Measurements from ENCODE around the gene AP1M2. TPM values are rescaled to one million over a fixed set of nuclear protein-coding genes. Genes with fewer than 3 reads are reported as not detected.

AP1M2 gene
- total RNA-seq, 1 experiment from 2014 or later: 127 TPM

DNA sequence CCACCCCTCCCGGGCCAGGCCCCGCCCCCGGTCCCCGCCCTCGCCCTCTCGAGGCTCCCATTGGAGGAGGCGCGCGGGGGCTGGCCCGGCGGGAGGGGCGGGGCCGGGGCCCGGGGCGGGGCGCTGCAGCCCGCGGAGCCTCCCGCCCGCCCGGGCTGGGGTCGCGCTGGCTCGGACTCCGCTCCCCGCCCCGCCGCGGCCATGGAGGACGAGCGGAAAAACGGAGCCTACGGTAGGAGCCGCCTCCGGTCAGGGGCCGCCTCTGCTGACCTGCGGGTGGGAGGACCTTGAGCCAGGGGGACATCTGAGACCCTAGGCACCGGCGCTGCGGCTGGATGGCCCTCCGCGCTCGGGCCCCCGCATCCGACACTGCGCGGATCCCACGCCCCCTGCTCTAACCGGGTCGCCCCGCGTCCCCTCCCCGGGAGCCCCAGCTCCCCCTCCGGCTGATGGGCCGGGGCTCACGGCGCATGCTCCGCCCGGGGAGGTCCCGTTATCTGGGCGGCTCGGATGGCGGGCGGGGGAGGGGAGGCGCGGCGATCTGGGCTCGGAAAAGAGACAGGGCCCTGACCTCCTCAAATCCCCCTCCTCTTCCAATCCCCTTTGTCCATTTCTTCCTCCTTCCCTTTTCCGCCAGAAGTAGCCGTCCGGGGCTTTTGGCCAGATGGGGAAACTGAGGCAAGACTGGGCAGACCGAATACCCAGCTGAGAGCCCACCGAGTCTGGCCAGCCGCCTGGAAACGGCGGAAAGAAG is 15.4 kb upstream of the AP1M2 start (continued):
- TF ChIP-seq, protein P1, sequence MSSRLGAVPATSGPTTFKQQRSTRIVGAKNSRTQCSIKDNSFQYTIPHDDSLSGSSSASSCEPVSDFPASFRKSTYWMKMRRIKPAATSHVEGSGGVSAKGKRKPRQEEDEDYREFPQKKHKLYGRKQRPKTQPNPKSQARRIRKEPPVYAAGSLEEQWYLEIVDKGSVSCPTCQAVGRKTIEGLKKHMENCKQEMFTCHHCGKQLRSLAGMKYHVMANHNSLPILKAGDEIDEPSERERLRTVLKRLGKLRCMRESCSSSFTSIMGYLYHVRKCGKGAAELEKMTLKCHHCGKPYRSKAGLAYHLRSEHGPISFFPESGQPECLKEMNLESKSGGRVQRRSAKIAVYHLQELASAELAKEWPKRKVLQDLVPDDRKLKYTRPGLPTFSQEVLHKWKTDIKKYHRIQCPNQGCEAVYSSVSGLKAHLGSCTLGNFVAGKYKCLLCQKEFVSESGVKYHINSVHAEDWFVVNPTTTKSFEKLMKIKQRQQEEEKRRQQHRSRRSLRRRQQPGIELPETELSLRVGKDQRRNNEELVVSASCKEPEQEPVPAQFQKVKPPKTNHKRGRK (CRISPR knock-in tag; IDR thresholded peaks at IDR 0.05; ENCODE audit: borderline replicate concordance): no peak
- TF ChIP-seq, protein P2, sequence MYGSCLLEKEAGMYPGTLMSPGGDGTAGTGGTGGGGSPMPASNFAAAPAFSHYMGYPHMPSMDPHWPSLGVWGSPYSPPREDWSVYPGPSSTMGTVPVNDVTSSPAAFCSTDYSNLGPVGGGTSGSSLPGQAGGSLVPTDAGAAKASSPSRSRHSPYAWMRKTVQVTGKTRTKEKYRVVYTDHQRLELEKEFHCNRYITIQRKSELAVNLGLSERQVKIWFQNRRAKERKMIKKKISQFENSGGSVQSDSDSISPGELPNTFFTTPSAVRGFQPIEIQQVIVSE (CRISPR knock-in tag; IDR thresholded peaks at IDR 0.05; ENCODE audit: borderline replicate concordance): no peak
- TF ChIP-seq, protein P3, sequence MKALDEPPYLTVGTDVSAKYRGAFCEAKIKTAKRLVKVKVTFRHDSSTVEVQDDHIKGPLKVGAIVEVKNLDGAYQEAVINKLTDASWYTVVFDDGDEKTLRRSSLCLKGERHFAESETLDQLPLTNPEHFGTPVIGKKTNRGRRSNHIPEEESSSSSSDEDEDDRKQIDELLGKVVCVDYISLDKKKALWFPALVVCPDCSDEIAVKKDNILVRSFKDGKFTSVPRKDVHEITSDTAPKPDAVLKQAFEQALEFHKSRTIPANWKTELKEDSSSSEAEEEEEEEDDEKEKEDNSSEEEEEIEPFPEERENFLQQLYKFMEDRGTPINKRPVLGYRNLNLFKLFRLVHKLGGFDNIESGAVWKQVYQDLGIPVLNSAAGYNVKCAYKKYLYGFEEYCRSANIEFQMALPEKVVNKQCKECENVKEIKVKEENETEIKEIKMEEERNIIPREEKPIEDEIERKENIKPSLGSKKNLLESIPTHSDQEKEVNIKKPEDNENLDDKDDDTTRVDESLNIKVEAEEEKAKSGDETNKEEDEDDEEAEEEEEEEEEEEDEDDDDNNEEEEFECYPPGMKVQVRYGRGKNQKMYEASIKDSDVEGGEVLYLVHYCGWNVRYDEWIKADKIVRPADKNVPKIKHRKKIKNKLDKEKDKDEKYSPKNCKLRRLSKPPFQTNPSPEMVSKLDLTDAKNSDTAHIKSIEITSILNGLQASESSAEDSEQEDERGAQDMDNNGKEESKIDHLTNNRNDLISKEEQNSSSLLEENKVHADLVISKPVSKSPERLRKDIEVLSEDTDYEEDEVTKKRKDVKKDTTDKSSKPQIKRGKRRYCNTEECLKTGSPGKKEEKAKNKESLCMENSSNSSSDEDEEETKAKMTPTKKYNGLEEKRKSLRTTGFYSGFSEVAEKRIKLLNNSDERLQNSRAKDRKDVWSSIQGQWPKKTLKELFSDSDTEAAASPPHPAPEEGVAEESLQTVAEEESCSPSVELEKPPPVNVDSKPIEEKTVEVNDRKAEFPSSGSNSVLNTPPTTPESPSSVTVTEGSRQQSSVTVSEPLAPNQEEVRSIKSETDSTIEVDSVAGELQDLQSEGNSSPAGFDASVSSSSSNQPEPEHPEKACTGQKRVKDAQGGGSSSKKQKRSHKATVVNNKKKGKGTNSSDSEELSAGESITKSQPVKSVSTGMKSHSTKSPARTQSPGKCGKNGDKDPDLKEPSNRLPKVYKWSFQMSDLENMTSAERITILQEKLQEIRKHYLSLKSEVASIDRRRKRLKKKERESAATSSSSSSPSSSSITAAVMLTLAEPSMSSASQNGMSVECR (CRISPR knock-in tag; IDR thresholded peaks at IDR 0.05; ENCODE audit: borderline replicate concordance): no peak
- TF ChIP-seq NR1H2 (CRISPR knock-in tag; IDR thresholded peaks at IDR 0.05): no peak
- TF ChIP-seq NFYB (CRISPR knock-in tag; conservative IDR thresholded peaks at IDR 0.05; ENCODE audit: low read depth): no peak
- no peak for TF ChIP-seq CREB1 (CRISPR knock-in tag; IDR thresholded peaks at IDR 0.05)
- no peak for TF ChIP-seq MYBL2 (CRISPR knock-in tag; IDR thresholded peaks at IDR 0.05)
- TF ChIP-seq FOXK1 (CRISPR knock-in tag; IDR thresholded peaks at IDR 0.05): no peak
- TF ChIP-seq, protein P4, sequence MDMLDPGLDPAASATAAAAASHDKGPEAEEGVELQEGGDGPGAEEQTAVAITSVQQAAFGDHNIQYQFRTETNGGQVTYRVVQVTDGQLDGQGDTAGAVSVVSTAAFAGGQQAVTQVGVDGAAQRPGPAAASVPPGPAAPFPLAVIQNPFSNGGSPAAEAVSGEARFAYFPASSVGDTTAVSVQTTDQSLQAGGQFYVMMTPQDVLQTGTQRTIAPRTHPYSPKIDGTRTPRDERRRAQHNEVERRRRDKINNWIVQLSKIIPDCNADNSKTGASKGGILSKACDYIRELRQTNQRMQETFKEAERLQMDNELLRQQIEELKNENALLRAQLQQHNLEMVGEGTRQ (CRISPR knock-in tag; IDR thresholded peaks at IDR 0.05): no peak

GRCh38 chr19:10601999-10602329 is 14.9 kb upstream of the AP1M2 start:
- peak overlapping the region; percentile 86 for H3K27ac Mint-ChIP-seq
- H3K27me3 Mint-ChIP-seq (ENCODE audit: low read depth): peaks cover 18% of the 10 kb centered on the region
- peaks cover 5% of the 10 kb centered on the region; the same call in 1 of the 2 replicates for H3K36me3 Mint-ChIP-seq
- H3K4me3 Mint-ChIP-seq: peak overlapping the region; percentile 64
- peaks cover 12% of the 10 kb centered on the region for H3K4me1 Mint-ChIP-seq
- no peak for ATAC-seq
- POLR2A ChIA-PET: interaction anchor here (0.6 to 0.7 kb wide), 3 partner anchors 20 to 40 kb away, joined by 3 to 4 read pairs (median 3); no protein-coding TSS in a partner anchor
- no peak for TF ChIP-seq TCF7 (CRISPR knock-in tag; IDR thresholded peaks at IDR 0.05; ENCODE audit: low read depth)
- no peak for TF ChIP-seq OVOL2 (CRISPR knock-in tag; IDR thresholded peaks at IDR 0.05; ENCODE audit: borderline replicate concordance)
- TF ChIP-seq, protein P5, sequence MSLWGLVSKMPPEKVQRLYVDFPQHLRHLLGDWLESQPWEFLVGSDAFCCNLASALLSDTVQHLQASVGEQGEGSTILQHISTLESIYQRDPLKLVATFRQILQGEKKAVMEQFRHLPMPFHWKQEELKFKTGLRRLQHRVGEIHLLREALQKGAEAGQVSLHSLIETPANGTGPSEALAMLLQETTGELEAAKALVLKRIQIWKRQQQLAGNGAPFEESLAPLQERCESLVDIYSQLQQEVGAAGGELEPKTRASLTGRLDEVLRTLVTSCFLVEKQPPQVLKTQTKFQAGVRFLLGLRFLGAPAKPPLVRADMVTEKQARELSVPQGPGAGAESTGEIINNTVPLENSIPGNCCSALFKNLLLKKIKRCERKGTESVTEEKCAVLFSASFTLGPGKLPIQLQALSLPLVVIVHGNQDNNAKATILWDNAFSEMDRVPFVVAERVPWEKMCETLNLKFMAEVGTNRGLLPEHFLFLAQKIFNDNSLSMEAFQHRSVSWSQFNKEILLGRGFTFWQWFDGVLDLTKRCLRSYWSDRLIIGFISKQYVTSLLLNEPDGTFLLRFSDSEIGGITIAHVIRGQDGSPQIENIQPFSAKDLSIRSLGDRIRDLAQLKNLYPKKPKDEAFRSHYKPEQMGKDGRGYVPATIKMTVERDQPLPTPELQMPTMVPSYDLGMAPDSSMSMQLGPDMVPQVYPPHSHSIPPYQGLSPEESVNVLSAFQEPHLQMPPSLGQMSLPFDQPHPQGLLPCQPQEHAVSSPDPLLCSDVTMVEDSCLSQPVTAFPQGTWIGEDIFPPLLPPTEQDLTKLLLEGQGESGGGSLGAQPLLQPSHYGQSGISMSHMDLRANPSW (CRISPR knock-in tag; conservative IDR thresholded peaks at IDR 0.05; ENCODE audit: low read depth): no peak
- no peak for TF ChIP-seq USF1 (CRISPR knock-in tag; IDR thresholded peaks at IDR 0.05)
- TF ChIP-seq, protein P6, sequence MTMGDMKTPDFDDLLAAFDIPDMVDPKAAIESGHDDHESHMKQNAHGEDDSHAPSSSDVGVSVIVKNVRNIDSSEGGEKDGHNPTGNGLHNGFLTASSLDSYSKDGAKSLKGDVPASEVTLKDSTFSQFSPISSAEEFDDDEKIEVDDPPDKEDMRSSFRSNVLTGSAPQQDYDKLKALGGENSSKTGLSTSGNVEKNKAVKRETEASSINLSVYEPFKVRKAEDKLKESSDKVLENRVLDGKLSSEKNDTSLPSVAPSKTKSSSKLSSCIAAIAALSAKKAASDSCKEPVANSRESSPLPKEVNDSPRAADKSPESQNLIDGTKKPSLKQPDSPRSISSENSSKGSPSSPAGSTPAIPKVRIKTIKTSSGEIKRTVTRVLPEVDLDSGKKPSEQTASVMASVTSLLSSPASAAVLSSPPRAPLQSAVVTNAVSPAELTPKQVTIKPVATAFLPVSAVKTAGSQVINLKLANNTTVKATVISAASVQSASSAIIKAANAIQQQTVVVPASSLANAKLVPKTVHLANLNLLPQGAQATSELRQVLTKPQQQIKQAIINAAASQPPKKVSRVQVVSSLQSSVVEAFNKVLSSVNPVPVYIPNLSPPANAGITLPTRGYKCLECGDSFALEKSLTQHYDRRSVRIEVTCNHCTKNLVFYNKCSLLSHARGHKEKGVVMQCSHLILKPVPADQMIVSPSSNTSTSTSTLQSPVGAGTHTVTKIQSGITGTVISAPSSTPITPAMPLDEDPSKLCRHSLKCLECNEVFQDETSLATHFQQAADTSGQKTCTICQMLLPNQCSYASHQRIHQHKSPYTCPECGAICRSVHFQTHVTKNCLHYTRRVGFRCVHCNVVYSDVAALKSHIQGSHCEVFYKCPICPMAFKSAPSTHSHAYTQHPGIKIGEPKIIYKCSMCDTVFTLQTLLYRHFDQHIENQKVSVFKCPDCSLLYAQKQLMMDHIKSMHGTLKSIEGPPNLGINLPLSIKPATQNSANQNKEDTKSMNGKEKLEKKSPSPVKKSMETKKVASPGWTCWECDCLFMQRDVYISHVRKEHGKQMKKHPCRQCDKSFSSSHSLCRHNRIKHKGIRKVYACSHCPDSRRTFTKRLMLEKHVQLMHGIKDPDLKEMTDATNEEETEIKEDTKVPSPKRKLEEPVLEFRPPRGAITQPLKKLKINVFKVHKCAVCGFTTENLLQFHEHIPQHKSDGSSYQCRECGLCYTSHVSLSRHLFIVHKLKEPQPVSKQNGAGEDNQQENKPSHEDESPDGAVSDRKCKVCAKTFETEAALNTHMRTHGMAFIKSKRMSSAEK (CRISPR knock-in tag; IDR thresholded peaks at IDR 0.05; ENCODE audit: borderline replicate concordance): no peak
- TF ChIP-seq ZBTB21 (CRISPR knock-in tag; IDR thresholded peaks at IDR 0.05; ENCODE audit: borderline replicate concordance): no peak
- TF ChIP-seq ZNF121 (CRISPR knock-in tag; IDR thresholded peaks at IDR 0.05): peak; percentile 46; the same call in 1 of the 2 replicates
- no peak for DNase-seq (ENCODE audit: low spot score)
- CTCF ChIA-PET: interaction anchor here (0.5 to 3.4 kb wide), 15 partner anchors 21 to 220 kb away, joined by 3 to 46 read pairs (median 5); partner anchors contain the start of gene SLC44A2
- peaks cover 6% of the 10 kb centered on the region for H3K9me3 Mint-ChIP-seq

All from WTC11 (cell line).